GM12878 (cell line): Measurements from ENCODE around the gene MYCBP2. TPM values are rescaled to one million over a fixed set of nuclear protein-coding genes. Genes with fewer than 3 reads are reported as not detected.

ENCODE experiments used
- ATAC-seq: fragments of 200-7000 bp; cut with Tn5 transposase; 3 replicates; pipeline ENCODE4 v1.9.1; 2020; ENCODE audit warnings: mild to moderate bottlenecking, moderate library complexity
- BruUV-seq: library from RNA; stranded (reverse); fragments of 400-500 nt; replicated peaks from 2 replicates; lab custom pipeline; 2021; lab: Mats Ljungman, UMichigan
- CTCF ChIA-PET: fragments of 300-600 bp; sonication (Branson Sonifier 250); formaldehyde crosslinking; extraction: SDS; loops from one replicate; lab custom pipeline; 2021; ENCODE audit warnings: inconsistent platforms; lab: Yijun Ruan, JAX
- POLR2A ChIA-PET: fragments of 350-600 bp; formaldehyde crosslinking; extraction: SDS; loops from one replicate; lab custom pipeline; 2021; ENCODE audit warnings: inconsistent platforms; lab: Charles Lee
- RAD21 ChIA-PET: fragments of 300-600 bp; sonication (Branson Sonifier 250); formaldehyde crosslinking; loops from one replicate; lab custom pipeline; 2023; ENCODE audit warnings: antibody characterized with exemption; ENCODE audit not compliant: unreplicated experiment; lab: Charles Lee
- SMC1A ChIA-PET: fragments of 300-600 bp; sonication (Branson Sonifier 250); formaldehyde crosslinking; loops from one replicate; lab custom pipeline; 2023; ENCODE audit not compliant: unreplicated experiment, uncharacterized antibody; lab: Charles Lee
- DNase-seq: peaks from one replicate; pipeline ENCODE4 v3.0.0-alpha.2; 2011; ENCODE audit warnings: low read depth, low spot score
- FAIRE-seq: peaks from 3 replicates; lab custom pipeline; 2011; peaks lifted over from hg19 to GRCh38; lab: Jason Lieb, UNC
- H2AFZ ChIP-seq: 2 replicates; pipeline ENCODE4 v1.6.0; 2011; ENCODE audit warnings: low read depth, low read length, control low read depth; ENCODE audit not compliant: control insufficient read depth
- H3K27ac ChIP-seq: 2 replicates; pipeline ENCODE4 v1.5.1; 2011; ENCODE audit warnings: control low read depth; ENCODE audit not compliant: control insufficient read depth, insufficient read depth
- H3K27me3 ChIP-seq, 2 experiments: replicated peaks in 1 of 2; 2 replicates each; pipeline versions ENCODE4 v1.6.0 to v1.6.1; 2011; ENCODE audit warnings: low read length in 1 of 2; ENCODE audit not compliant: control insufficient read depth in 2 of 2, insufficient read depth in 2 of 2
- H3K36me3 ChIP-seq, 2 experiments: 2 replicates each; pipeline ENCODE4 v1.5.1; 2011; ENCODE audit warnings: low read length in 1 of 2; ENCODE audit not compliant: control insufficient read depth in 2 of 2, insufficient read depth in 2 of 2
- H3K4me1 ChIP-seq: 2 replicates; pipeline ENCODE4 v1.6.1; 2011; ENCODE audit warnings: mild to moderate bottlenecking, low read length, moderate library complexity, mixed read lengths; ENCODE audit not compliant: control insufficient read depth, insufficient read depth
- H3K4me2 ChIP-seq: 2 replicates; pipeline ENCODE4 v1.6.0; 2011; ENCODE audit warnings: control low read depth; ENCODE audit not compliant: control insufficient read depth, insufficient read depth
- H3K4me3 ChIP-seq: fragments of 200-600 bp; sonication (generic); 2 replicates; pipeline ENCODE4 v1.5.1; 2016
- H3K79me2 ChIP-seq: 2 replicates; pipeline ENCODE4 v1.6.0; 2011; ENCODE audit warnings: low read length; ENCODE audit not compliant: control insufficient read depth, insufficient read depth
- H3K9ac ChIP-seq: 2 replicates; pipeline ENCODE4 v1.8.0; 2011; ENCODE audit warnings: low read length, control low read depth, mixed read lengths; ENCODE audit not compliant: control insufficient read depth, insufficient read depth
- H3K9me3 ChIP-seq: replicated peaks from 3 replicates; pipeline ENCODE4 v1.5.1; 2011; ENCODE audit warnings: mild to moderate bottlenecking, low read length; ENCODE audit not compliant: control insufficient read depth, insufficient read depth
- H4K20me1 ChIP-seq: 2 replicates; pipeline ENCODE4 v1.6.0; 2011; ENCODE audit not compliant: control insufficient read depth, insufficient read depth
- ASH2L ChIP-seq: fragments of 300-600, 200-600 bp; sonication (generic); IDR thresholded peaks from 2 replicates; pipeline ENCODE4 v1.6.1; 2017; ENCODE audit warnings: low read depth, mild to moderate bottlenecking, borderline replicate concordance
- BCLAF1 ChIP-seq: fragments of 450-650 bp; IDR thresholded peaks from 2 replicates; pipeline ENCODE4 v1.6.1; 2017; ENCODE audit warnings: antibody characterized with exemption, mild to moderate bottlenecking, moderate library complexity
- E4F1 ChIP-seq: fragments of 450-650 bp; IDR thresholded peaks from 2 replicates; pipeline ENCODE4 v1.6.1; 2018; ENCODE audit warnings: borderline replicate concordance, mild to moderate bottlenecking; ENCODE audit not compliant: partially characterized antibody
- FOS ChIP-seq: IDR thresholded peaks from 3 replicates; pipeline ENCODE4 v1.6.1; 2011; ENCODE audit warnings: borderline replicate concordance; ENCODE audit not compliant: insufficient read length; ENCODE audit errors: extremely low read depth
- HDAC6 ChIP-seq: fragments of 200-600 bp; sonication (generic); IDR thresholded peaks from one replicate; pipeline ENCODE4 v1.8.0; 2017; ENCODE audit warnings: antibody characterized with exemption; ENCODE audit not compliant: unreplicated experiment
- KLF5 ChIP-seq: fragments of 450-650 bp; IDR thresholded peaks from 2 replicates; pipeline ENCODE4 v1.6.1; 2014; ENCODE audit warnings: mild to moderate bottlenecking; ENCODE audit not compliant: partially characterized antibody
- MYB ChIP-seq: fragments of 150-350 bp; IDR thresholded peaks from 2 replicates; pipeline ENCODE4 v1.6.1; 2014; ENCODE audit warnings: mild to moderate bottlenecking, low read depth, low read length, borderline replicate concordance
- PAX5 ChIP-seq: IDR thresholded peaks from 2 replicates; pipeline ENCODE4 v1.6.1; 2011; ENCODE audit warnings: low read depth, low read length, borderline replicate concordance
- PAX8 ChIP-seq: fragments of 450-650 bp; IDR thresholded peaks from 2 replicates; pipeline ENCODE4 v1.6.1; 2017; ENCODE audit warnings: mild to moderate bottlenecking, moderate library complexity
- RFX5 ChIP-seq: IDR thresholded peaks from 2 replicates; pipeline ENCODE4 v1.6.1; 2011; ENCODE audit warnings: low read depth, low read length, improper control_type of control experiment
- SMC3 ChIP-seq: IDR thresholded peaks from 2 replicates; pipeline ENCODE4 v1.6.1; 2011; ENCODE audit warnings: low read length, improper control_type of control experiment, borderline replicate concordance
- STAT3 ChIP-seq: IDR thresholded peaks from 2 replicates; pipeline ENCODE4 v1.6.1; 2011; ENCODE audit warnings: low read depth, low read length, improper control_type of control experiment
- TAF1 ChIP-seq: IDR thresholded peaks from 2 replicates; pipeline ENCODE4 v1.6.1; 2011; ENCODE audit warnings: mild to moderate bottlenecking, low read depth, low read length, borderline replicate concordance
- ZNF217 ChIP-seq: fragments of 450-650 bp; IDR thresholded peaks from 2 replicates; pipeline ENCODE4 v1.6.1; 2017; ENCODE audit warnings: antibody characterized with exemption, mild to moderate bottlenecking
- ZNF687 ChIP-seq: fragments of 450-650 bp; IDR thresholded peaks from 2 replicates; pipeline ENCODE4 v1.6.1; 2017; ENCODE audit warnings: mild to moderate bottlenecking, moderate library complexity
- WGBS: methylation state at CpG from one replicate; pipeline ENCODE4 v1.1.6; 2016; ENCODE audit warnings: low lambda C conversion rate; ENCODE audit not compliant: insufficient replicate concordance, insufficient coverage; ENCODE audit errors: missing lambda C conversion rate; 5-methylcytosine and 5-hydroxymethylcytosine counted together
- in situ Hi-C: fragments of 300-500 bp; cut with MboI; formaldehyde crosslinking; loops from 9 replicates; pipeline ENCODE4 v1.14.3; 2018; ENCODE audit warnings: mixed read lengths
- intact Hi-C: fragments of 100-400 bp; cut with micrococcal nuclease; formaldehyde crosslinking; loops from one replicate; pipeline ENCODE4 v1.14.2; 2022; ENCODE audit not compliant: unreplicated experiment
- polyA plus RNA-seq, 11 experiments: library from polyadenylated mRNA; depleted of rRNA in 4 of 11; unstranded in 6 of 11; stranded (reverse) in 5 of 11; fragments of >200 nt; fragmentation: Nextera tagmentation in 4 of 11; fragmentation: Illumina TruSeq in 1 of 11; extraction: Ambion mirVana in 4 of 11; extraction: Trizol in 1 of 11; gene quantifications; 1 replicate in 1 of 11; 2 replicates in 10 of 11; pipeline versions ENCODE4 v1.2.1 to v1.2.3, GENCODE V29; 2011 to 2016; ENCODE audit warnings: inconsistent platforms in 2 of 11, missing spikeins in 2 of 11, low read depth in 1 of 11
- total RNA-seq, 4 experiments: library from RNA; depleted of rRNA in 3 of 4; stranded (reverse); fragments of >200 nt in 3 of 4; fragmentation: Illumina TruSeq in 1 of 4; extraction: Trizol in 1 of 4; gene quantifications; 2 replicates each; pipeline versions ENCODE4 v1.2.1 to v1.2.3, GENCODE V29; 2013 to 2021

The MYCBP2 gene
- total and polyA plus RNA-seq, 10 of the 15 experiments (the other 5 are each of a cell fraction or from before 2014, with no cell fraction given): 51.9 to 152 (median 98.2) TPM

GRCh38 chr13:77150651-77151050 is 176.2 kb downstream of the MYCBP2 start (continued):
- TF ChIP-seq ZNF687: no peak
- no peak for TF ChIP-seq KLF5
- no peak for TF ChIP-seq FOS
- no peak for TF ChIP-seq ZNF217
- no peak for TF ChIP-seq STAT3
- TF ChIP-seq MYB: no peak

GRCh38 chr13:77143431-77143830 is 183.5 kb downstream of the MYCBP2 start:
- DNase-seq (no peak), FAIRE-seq (no peak), ATAC-seq (0 out of 3 replicates have a peak, but pooled peaks have one; percentile 21)
- Histone ChIP-seq H3K4me2 (no peak overlapping the region), H3K27me3 (no peaks in the 10 kb centered on the region), H3K36me3 (peaks cover 0 to 31% of the 10 kb centered on the region in 2 experiments), H3K79me2 (no peaks in the 10 kb centered on the region), H2AFZ (no peak overlapping the region), H3K27ac (no peak overlapping the region), H3K4me1 (no peaks in the 10 kb centered on the region), H3K4me3 (no peak overlapping the region), H3K9me3 (no peaks in the 10 kb centered on the region), H4K20me1 (no peaks in the 10 kb centered on the region), H3K9ac (no peak overlapping the region)
- WGBS: 100% methylated on average over 1 of the region's 1 CpG
- intact Hi-C loops (no loop called here), in situ Hi-C loops (no loop called here)
- no TSS peak for BruUV-seq
- ChIA-PET POLR2A (no interaction called here), SMC1A (no interaction called here), CTCF (no interaction called here), RAD21 (no interaction called here)
- TF ChIP-seq ASH2L (no peak), TAF1 (no peak), RFX5 (no peak), KLF5 (no peak), BCLAF1 (no peak), SMC3 (no peak), E4F1 (no peak), PAX8 (no peak), PAX5 (no peak), HDAC6 (no peak)
